SHP77 treated with DMSO at 0.1 percent for 48 hours (cell line): ENCODE data around the gene FAM118B.

Source experiments
- DNase-seq: peaks from one replicate; lab custom pipeline; 2025; lab: John Stamatoyannopoulos, UW

Gene FAM118B

DNA sequence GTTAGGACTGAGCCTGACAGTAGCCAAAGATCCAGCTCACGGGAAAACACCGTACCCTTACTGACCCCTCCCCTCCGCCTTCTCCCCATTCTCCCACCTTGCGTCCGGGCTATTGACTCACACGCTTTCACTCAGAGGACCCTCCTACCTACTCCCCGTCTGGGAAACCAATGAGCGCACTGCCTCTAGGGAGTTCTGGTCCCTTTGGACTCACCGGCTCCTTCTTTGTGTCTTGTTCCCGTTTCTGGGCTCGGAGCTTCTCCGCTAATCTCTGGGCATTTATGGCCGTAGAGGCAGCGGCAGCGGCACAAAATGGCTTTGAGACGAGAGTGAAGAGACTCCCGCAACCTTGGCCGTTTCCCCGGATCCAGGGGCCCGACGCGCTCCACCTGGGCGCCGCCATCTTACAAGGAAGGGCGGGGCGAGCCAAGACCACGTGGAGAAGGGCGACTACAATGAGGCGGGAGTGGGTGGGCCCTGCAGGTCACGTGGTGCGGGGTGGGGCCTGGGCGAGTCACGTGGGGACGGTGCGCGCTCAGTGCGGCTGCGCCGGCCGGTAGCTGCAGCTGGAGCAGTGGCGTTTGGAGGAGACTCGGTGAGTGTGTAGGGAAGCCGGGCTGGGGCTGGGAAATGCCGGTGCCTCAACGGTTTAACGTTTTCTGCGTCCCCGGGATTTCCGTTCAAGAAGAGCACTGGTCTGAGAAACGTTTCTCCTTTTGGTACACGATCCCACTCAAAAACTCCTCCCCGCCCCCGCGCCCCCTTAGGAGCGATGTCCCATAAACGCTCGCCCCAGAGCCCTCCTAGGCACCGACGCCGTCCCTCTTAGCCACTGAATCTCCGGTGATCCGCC lies at the start of gene FAM118B, which contains the start of gene RPUSD4:
TSS of gene FAM118B (plus strand) at position 547 of the 853 bp plus-strand sequence. CDS start 23,220 bp downstream, outside the sequence.
TSS of gene RPUSD4 (minus strand) at position 415 of the 853 bp plus-strand sequence. CDS start at position 403, 12 bp downstream.
- peak; percentile 86 for DNase-seq

DNA sequence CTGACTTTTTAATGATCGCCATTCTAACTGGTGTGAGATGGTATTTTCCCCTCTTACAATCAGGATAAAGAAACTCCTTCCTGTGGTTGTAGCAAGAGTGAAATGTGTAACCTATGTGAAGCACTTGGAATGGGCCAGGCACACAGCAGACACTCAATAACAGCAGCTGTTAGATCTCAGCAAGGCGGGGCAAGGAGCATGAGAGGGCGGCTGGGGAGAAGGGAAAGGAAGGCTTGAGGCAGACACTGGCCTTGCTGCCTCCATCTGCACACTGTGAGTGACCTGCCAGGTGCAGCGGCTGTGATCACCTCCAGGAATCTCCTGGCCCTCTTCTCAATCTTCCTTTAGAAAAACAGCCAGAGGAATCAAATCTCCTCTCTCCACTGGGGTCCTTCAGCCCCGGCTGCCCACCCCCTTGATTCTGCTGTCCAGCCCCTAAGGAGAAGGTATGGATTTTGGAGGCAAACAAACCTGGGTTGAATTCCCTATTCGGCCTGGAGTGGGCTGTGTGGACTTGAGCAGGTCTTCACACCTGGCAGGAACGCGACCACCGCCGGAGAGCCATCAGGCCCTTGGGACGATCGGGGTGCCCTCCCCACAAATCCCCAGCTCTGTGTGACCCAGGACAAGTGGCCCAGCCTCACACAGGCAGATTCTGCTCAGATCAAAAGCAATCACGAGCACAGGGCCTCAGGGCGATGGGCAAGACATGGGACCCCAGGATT lies 49.1 kb upstream of the FAM118B start:
- DNase-seq, result no peak

DNA sequence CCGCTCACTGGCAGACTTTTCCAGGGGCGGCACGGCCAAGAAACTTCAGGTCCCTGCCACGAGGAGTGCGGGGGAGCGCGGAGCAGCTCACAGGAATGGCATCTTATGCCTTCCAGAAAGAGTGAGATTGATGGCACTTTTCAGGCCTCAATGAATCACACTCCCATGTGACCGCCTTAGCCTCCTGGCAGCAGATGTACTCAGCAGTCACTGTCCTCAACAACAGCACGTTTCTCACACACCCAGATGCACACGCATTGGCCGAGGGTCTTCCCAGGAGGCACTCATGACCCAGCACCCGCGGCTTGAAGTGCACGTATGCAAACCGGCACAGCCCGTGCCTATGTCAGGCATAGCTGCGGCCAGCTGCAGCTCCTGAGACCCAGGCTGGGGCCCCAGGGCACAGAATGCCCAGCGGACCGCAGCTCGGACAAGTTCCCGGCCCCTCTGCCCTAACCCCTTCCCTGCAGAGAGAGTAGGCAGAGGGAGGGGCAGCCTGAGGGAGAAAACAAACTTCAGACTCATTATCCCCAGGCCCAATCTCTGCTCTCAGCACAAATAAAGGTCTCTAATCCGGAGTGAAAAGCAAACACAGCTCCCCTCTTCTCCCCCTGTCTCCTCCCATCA lies 48.4 kb upstream of the FAM118B start:
- no peak for DNase-seq

- DNase-seq, result no peak
Measured at GRCh38 chr11:126163779-126164178, 47.8 kb upstream of the FAM118B start.

DNA sequence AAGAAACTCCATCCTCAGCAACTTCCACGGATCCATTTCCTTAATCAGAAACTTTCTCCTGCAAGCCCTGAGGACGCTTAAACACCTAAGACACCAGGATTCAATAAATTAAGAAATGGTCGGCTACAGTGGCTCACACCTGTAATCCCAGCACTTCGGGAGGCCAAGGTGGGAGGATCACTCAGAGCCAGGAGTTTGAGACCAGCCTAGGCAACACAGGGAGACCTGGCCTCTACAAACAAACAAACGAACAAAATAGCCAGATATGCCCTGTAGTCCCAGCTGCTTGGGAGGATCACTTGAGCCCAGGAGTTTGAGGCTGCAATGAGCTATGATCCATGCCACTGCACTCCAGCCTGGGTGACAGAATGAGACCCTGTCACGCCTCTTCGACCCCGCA lies 46.8 kb upstream of the FAM118B start:
- no peak for DNase-seq

- no peak for DNase-seq
Measured at GRCh38 chr11:126165311-126165720, 46.3 kb upstream of the FAM118B start.

DNA sequence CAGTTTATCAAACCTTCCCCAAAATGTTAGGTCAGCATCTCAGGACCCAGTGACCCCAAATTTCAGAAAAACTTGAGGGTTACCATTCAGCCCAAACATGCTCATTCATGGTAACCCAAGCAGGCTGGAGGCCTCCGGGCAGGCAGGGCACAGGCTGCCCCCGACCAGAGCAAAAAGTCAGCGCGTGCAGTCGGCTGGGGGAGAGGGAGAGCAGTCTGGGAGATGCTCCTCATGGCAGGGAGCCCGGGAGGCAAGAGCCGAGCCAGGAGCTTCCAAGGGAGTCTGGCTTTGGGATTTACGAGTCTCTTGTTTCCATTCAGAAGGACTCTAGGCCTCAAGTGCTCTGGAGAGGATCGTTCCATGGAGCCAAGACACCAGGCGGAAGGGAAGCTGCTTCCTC lies 45.8 kb upstream of the FAM118B start:
- DNase-seq, result no peak

- no peak for DNase-seq
Measured at GRCh38 chr11:126166413-126166812, 45.2 kb upstream of the FAM118B start.

- no peak for DNase-seq
Measured at GRCh38 chr11:126167488-126167887, 44.1 kb upstream of the FAM118B start.

DNA sequence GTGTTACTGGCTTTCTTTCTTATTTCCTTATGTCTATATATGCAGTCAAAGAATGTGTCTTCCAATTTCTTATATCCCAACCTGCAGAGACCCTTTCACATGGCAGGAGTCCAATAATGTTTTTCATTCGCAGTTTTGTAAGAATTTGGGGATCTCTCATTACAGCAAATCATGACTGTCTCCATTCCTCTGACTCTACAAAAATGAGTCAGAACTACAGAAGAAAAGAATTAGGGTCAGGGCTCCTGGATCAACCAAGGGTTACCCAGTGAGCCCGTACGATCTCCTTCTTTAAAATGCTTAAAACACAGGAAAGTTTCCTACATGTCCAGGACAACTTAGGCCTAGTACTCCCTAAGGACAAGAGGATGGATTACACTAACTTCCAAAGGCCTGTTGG lies 42.3 kb upstream of the FAM118B start:
- DNase-seq, result no peak

GRCh38 chr11:126172596-126173038 lies 39.0 kb upstream of the FAM118B start:
- DNase-seq, result no peak

DNA sequence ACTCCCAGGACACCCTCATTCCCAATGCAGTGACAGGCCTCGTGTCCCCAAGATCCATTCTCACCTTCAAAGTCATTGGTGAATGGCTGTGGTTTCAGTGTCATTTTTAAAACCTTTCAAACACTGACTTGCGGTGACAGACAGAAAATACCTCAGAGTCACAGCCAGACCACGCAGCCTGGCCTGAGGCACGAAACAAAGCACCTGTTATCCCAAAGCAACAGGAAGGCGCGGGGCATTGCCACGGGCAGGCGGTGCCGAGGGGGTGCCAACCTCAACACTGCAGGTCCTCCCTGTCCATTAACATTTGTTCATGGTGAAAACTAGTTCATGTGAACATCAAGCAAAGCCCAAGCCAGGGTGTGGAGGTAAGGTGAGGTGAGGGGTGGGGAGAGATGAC lies 38.3 kb upstream of the FAM118B start:
- no peak for DNase-seq

GRCh38 chr11:126174816-126175215 lies 36.8 kb upstream of the FAM118B start:
- DNase-seq, result no peak

- no peak for DNase-seq
Measured at GRCh38 chr11:126175393-126175792, 36.2 kb upstream of the FAM118B start.

- no peak for DNase-seq
Measured at GRCh38 chr11:126176853-126177470, 34.6 kb upstream of the FAM118B start.

- no peak for DNase-seq
Measured at GRCh38 chr11:126181939-126182730, 29.4 kb upstream of the FAM118B start.

- no peak for DNase-seq
Measured at GRCh38 chr11:126182787-126183445, 28.7 kb upstream of the FAM118B start.

- no peak for DNase-seq
Measured at GRCh38 chr11:126185259-126186024, 26.1 kb upstream of the FAM118B start.

- no peak for DNase-seq
Measured at GRCh38 chr11:126186025-126186698, 25.4 kb upstream of the FAM118B start.
